Sigmoid colon (tissue), 4 donors: ENCODE data around the gene SPINK4.

Source experiments
- CTCF ChIP-seq, 4 experiments: fragments of 450-650 bp in 3 of 4; fragments of 200-600 bp in 1 of 4; IDR thresholded peaks; one replicate each; pipeline ENCODE4 v1.5.1; 2016 to 2019; ENCODE audit warnings: antibody characterized with exemption in 4 of 4, mild to moderate bottlenecking in 3 of 4, moderate library complexity in 2 of 4
- EP300 ChIP-seq, 4 donors: sonication (generic); formaldehyde crosslinking; IDR thresholded peaks; one replicate each; pipeline ENCODE4 v1.6.1; 2017; ENCODE audit warnings: antibody characterized with exemption in 4 of 4
- POLR2A ChIP-seq, 2 donors: fragments of 450-650 bp; IDR thresholded peaks; one replicate each; pipeline ENCODE4 v1.6.1; 2016; ENCODE audit warnings: antibody characterized with exemption in 2 of 2, mild to moderate bottlenecking in 2 of 2, moderate library complexity in 2 of 2
- POLR2AphosphoS5 ChIP-seq, 4 donors: sonication (generic); formaldehyde crosslinking; IDR thresholded peaks; one replicate each; pipeline ENCODE4 v1.6.1; 2017; ENCODE audit warnings: antibody characterized with exemption in 4 of 4

- TF ChIP-seq CTCF (IDR thresholded peaks at IDR 0.05): no peak
- no peak for TF ChIP-seq EP300 (IDR thresholded peaks at IDR 0.05)
- peak in 1 of 4 donors; percentile 6 for TF ChIP-seq POLR2AphosphoS5 (IDR thresholded peaks at IDR 0.05)
- TF ChIP-seq POLR2A (IDR thresholded peaks at IDR 0.05): no peak
These were observed 23.4 kb downstream of the SPINK4 start for GRCh38 chr9:33263131-33264002.
